HepG2 (cell line): ENCODE data around the gene NOTUM. TPM values are rescaled to one million over a fixed set of nuclear protein-coding genes. Genes with fewer than 3 reads are reported as not detected.

Source experiments
- AHDC1 ChIP-seq: sonication (generic); formaldehyde crosslinking; IDR thresholded peaks from 2 replicates; pipeline ENCODE4 v1.5.1; 2020; ENCODE audit warnings: mild to moderate bottlenecking, missing genetic modification reagents, borderline replicate concordance
- GMEB1 ChIP-seq: sonication (generic); formaldehyde crosslinking; IDR thresholded peaks from 2 replicates; pipeline ENCODE4 v1.5.1; 2020; ENCODE audit warnings: missing genetic modification reagents, mild to moderate bottlenecking, borderline replicate concordance
- HMGA1 ChIP-seq: sonication (generic); formaldehyde crosslinking; conservative IDR thresholded peaks from 2 replicates; pipeline ENCODE4 v1.4.0; 2020; ENCODE audit warnings: missing genetic modification reagents
- HNRNPK ChIP-seq: fragments of 200-400 bp; formaldehyde crosslinking; IDR thresholded peaks from 2 replicates; pipeline ENCODE4 v1.6.1; 2018; ENCODE audit warnings: low read length, low read depth, moderate library complexity, mild to moderate bottlenecking; ENCODE audit not compliant: poor library complexity, severe bottlenecking
- HOXA3 ChIP-seq: sonication (generic); formaldehyde crosslinking; IDR thresholded peaks from 2 replicates; pipeline ENCODE4 v1.5.0; 2020; ENCODE audit warnings: missing genetic modification reagents
- KLF15 ChIP-seq: sonication (generic); formaldehyde crosslinking; IDR thresholded peaks from 2 replicates; pipeline ENCODE4 v1.8.1; 2023; ENCODE audit warnings: borderline replicate concordance, mild to moderate bottlenecking, inconsistent platforms, missing genetic modification reagents, mixed read lengths
- MYNN ChIP-seq: sonication (generic); formaldehyde crosslinking; IDR thresholded peaks from 2 replicates; pipeline ENCODE4 v1.4.0; 2020; ENCODE audit warnings: mild to moderate bottlenecking, low read depth, missing genetic modification reagents
- POLR2AphosphoS5 ChIP-seq: IDR thresholded peaks from 2 replicates; pipeline ENCODE4 v1.6.1; 2012; ENCODE audit warnings: low read depth, low read length
- SAFB2 ChIP-seq: sonication (generic); formaldehyde crosslinking; IDR thresholded peaks from 2 replicates; pipeline ENCODE4 v1.5.1; 2020; ENCODE audit warnings: missing genetic modification reagents, low read depth, mild to moderate bottlenecking, borderline replicate concordance
- SNAI1 ChIP-seq: sonication (generic); formaldehyde crosslinking; IDR thresholded peaks from 2 replicates; pipeline ENCODE4 v1.5.0; 2020; ENCODE audit warnings: mild to moderate bottlenecking, missing genetic modification reagents, borderline replicate concordance
- ZBTB26 ChIP-seq: IDR thresholded peaks from 2 replicates; pipeline ENCODE4 v1.6.1; 2016; ENCODE audit warnings: missing compliant biosample characterization, missing genetic modification reagents, borderline replicate concordance
- ZNF354B ChIP-seq: sonication (generic); formaldehyde crosslinking; IDR thresholded peaks from 2 replicates; pipeline ENCODE4 v1.8.0; 2022; ENCODE audit warnings: mild to moderate bottlenecking, missing genetic modification reagents
- ZNF564 ChIP-seq: sonication (generic); formaldehyde crosslinking; IDR thresholded peaks from 2 replicates; pipeline ENCODE4 v1.8.1; 2023; ENCODE audit warnings: mild to moderate bottlenecking, missing genetic modification reagents
- ZSCAN31 ChIP-seq: sonication (generic); formaldehyde crosslinking; IDR thresholded peaks from 2 replicates; pipeline ENCODE4 v1.5.0; 2020; ENCODE audit warnings: low read depth, mild to moderate bottlenecking, missing genetic modification reagents
- polyA plus RNA-seq, 8 experiments: library from polyadenylated mRNA; depleted of rRNA in 3 of 8; stranded (reverse) in 7 of 8; unstranded in 1 of 8; fragments of >200 nt; fragmentation: Illumina TruSeq in 4 of 8; extraction: Trizol in 4 of 8; gene quantifications; 2 replicates each; pipeline versions ENCODE4 v1.2.1 to v1.2.3, GENCODE V29; 2011 to 2016; ENCODE audit warnings: low read depth in 4 of 8, missing spikeins in 1 of 8, mixed read lengths in 1 of 8; ENCODE audit not compliant: insufficient read depth in 1 of 8
- total RNA-seq, 5 experiments: library from RNA; depleted of rRNA; stranded (reverse); fragments of >200 nt; fragmentation: Illumina TruSeq; extraction: Trizol; gene quantifications; 2 replicates each; pipeline ENCODE4 v1.2.3, GENCODE V29; 2016; ENCODE audit warnings: low read depth in 1 of 5
- TF ChIP-seq, protein P1 (sequence below): sonication (generic); formaldehyde crosslinking; IDR thresholded peaks from 2 replicates; pipeline ENCODE4 v1.5.1; 2020; ENCODE audit warnings: mild to moderate bottlenecking, missing genetic modification reagents, borderline replicate concordance
- TF ChIP-seq, protein P2 (sequence below): sonication (generic); formaldehyde crosslinking; IDR thresholded peaks from 2 replicates; pipeline ENCODE4 v1.4.0; 2020; ENCODE audit warnings: missing genetic modification reagents; ENCODE audit errors: not compliant biosample characterization

The NOTUM gene
- total and polyA plus RNA-seq, 2 of the 13 experiments (the other 11 are each of a cell fraction or from before 2014, with no cell fraction given) = 150 to 160 TPM

DNA sequence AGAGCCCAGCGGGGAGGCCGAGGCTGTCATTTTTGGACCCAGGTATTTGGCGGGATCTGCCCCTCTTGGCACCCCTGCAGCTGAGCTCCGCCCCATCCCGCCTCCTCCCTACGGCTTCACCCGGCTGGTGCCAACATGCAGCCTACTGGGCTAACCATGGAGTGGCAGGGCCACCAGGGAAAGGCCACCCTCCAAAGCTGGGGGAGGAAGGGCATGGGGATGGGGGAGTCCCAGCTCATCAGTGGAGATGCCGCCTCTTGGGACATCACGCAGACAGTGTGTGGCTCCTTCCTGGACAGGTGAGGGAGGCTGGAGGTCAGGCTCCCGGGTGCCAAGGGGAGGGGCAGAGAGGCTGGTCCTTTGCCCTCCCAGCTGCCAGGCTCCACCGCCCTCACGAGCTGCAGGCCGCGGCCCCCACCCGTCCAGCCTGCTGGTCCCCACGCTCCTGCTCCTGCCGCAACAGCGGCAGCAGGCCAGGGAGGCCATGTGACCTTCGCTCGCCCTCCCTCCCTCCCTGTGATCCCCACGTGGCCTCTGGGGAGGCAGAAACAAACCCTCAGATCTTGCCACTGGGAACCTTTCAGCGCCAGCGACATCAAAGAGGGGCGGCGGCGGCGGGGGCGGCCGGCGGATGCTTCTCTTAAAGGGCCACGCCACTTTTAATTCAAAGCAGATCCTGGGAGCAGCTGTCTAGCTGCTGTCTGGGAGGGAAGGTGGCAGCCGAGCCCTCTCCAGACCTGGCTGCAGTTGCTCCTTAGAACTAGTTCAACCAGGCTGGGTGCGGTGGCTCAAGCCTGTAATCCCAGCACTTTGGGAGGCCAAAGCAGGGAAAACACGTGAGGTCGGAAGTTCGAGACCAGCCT, 6.8 kb upstream of the NOTUM start (continued):
- TF ChIP-seq ZBTB26 (CRISPR knock-in tag) = 0 out of 2 replicates have a peak, but pooled peaks have one; percentile 11
- TF ChIP-seq KLF15 = peak; percentile 86; the same call in 1 of the 2 replicates
- TF ChIP-seq ZNF354B (CRISPR knock-in tag) = no peak
- TF ChIP-seq HNRNPK = peak; percentile 50
- TF ChIP-seq SAFB2 (CRISPR knock-in tag) = peak; percentile 89; the same call in 1 of the 2 replicates
- no peak for TF ChIP-seq MYNN (CRISPR knock-in tag)
- peak; percentile 78 for TF ChIP-seq GMEB1 (CRISPR knock-in tag)
- peak; percentile 82 for TF ChIP-seq AHDC1 (CRISPR knock-in tag)
- TF ChIP-seq, protein P1, sequence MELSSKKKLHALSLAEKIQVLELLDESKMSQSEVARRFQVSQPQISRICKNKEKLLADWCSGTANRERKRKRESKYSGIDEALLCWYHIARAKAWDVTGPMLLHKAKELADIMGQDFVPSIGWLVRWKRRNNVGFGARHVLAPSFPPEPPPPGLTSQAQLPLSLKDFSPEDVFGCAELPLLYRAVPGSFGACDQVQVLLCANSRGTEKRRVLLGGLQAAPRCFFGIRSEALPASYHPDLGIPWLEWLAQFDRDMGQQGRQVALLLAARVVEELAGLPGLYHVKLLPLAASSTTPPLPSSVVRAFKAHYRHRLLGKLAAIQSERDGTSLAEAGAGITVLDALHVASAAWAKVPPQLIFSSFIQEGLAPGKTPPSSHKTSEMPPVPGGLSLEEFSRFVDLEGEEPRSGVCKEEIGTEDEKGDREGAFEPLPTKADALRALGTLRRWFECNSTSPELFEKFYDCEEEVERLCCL (CRISPR knock-in tag) = no peak; the same call in 1 of the 2 replicates
- TF ChIP-seq SNAI1 (CRISPR knock-in tag) = no peak
- no peak for TF ChIP-seq HMGA1 (CRISPR knock-in tag)
- TF ChIP-seq HOXA3 (CRISPR knock-in tag) = peak; percentile 95
- TF ChIP-seq ZNF564 (CRISPR knock-in tag) = no peak; the same call in 1 of the 2 replicates
- TF ChIP-seq, protein P2, sequence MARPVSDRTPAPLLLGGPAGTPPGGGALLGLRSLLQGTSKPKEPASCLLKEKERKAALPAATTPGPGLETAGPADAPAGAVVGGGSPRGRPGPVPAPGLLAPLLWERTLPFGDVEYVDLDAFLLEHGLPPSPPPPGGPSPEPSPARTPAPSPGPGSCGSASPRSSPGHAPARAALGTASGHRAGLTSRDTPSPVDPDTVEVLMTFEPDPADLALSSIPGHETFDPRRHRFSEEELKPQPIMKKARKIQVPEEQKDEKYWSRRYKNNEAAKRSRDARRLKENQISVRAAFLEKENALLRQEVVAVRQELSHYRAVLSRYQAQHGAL = no peak
- TF ChIP-seq POLR2AphosphoS5 = peak; percentile 57; the same call in 1 of the 2 replicates
- peak; percentile 95 for TF ChIP-seq ZSCAN31 (CRISPR knock-in tag)
